Breast epithelium (tissue), 3 donors: ENCODE measurements around the gene SLC36A4.

Experiments used
- POLR2A ChIP-seq: fragments of 450-650 bp; IDR thresholded peaks from one replicate; pipeline ENCODE4 v1.6.1; 2016; ENCODE audit warnings: antibody characterized with exemption, mild to moderate bottlenecking, moderate library complexity
- POLR2AphosphoS5 ChIP-seq, 3 donors: sonication (generic); formaldehyde crosslinking; IDR thresholded peaks; one replicate each; pipeline ENCODE4 v1.6.1; 2017; ENCODE audit warnings: antibody characterized with exemption in 3 of 3
- TF ChIP-seq, protein P1 (sequence below), 3 donors: fragments of 450-650 bp; IDR thresholded peaks; one replicate each; pipeline ENCODE4 v1.5.1; 2016 to 2017; ENCODE audit warnings: antibody characterized with exemption in 3 of 3, mild to moderate bottlenecking in 3 of 3, moderate library complexity in 3 of 3

- TF ChIP-seq POLR2A (no peak), POLR2AphosphoS5 (IDR thresholded peaks at IDR 0.05) (no peak)
- TF ChIP-seq, protein P1, sequence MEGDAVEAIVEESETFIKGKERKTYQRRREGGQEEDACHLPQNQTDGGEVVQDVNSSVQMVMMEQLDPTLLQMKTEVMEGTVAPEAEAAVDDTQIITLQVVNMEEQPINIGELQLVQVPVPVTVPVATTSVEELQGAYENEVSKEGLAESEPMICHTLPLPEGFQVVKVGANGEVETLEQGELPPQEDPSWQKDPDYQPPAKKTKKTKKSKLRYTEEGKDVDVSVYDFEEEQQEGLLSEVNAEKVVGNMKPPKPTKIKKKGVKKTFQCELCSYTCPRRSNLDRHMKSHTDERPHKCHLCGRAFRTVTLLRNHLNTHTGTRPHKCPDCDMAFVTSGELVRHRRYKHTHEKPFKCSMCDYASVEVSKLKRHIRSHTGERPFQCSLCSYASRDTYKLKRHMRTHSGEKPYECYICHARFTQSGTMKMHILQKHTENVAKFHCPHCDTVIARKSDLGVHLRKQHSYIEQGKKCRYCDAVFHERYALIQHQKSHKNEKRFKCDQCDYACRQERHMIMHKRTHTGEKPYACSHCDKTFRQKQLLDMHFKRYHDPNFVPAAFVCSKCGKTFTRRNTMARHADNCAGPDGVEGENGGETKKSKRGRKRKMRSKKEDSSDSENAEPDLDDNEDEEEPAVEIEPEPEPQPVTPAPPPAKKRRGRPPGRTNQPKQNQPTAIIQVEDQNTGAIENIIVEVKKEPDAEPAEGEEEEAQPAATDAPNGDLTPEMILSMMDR (IDR thresholded peaks at IDR 0.05): no peak
These were observed 65.0 kb downstream of the SLC36A4 start for GRCh38 chr11:93132836-93133235.
